CD4-positive, CD25-positive, alpha-beta regulatory T cell (primary cell): ENCODE measurements around the gene DNMT1. TPM values are rescaled to one million over a fixed set of nuclear protein-coding genes. Genes with fewer than 3 reads are reported as not detected.

Source experiments
- ATAC-seq, 2 donors: fragments of 150-1000 bp; cut with Tn5 transposase; one replicate each; pipeline ENCODE4 v1.10.0; 2021; ENCODE audit warnings: low read depth in 2 of 2, moderate number of reproducible peaks in 2 of 2, moderate library complexity in 1 of 2
- DNase-seq, 3 donors: peaks; one replicate each; pipeline versions ENCODE4 v3.0.0 to v3.0.0-alpha.2; 2012 to 2022; ENCODE audit warnings: mixed read lengths in 1 of 3
- H3K27ac ChIP-seq: one replicate; pipeline ENCODE4 v1.7.0; 2013; ENCODE audit warnings: mild to moderate bottlenecking, low read length; ENCODE audit not compliant: insufficient read depth, poor library complexity, severe bottlenecking
- H3K27me3 ChIP-seq: one replicate; pipeline ENCODE4 v1.7.0; 2013; ENCODE audit warnings: low read length; ENCODE audit not compliant: control insufficient read depth, insufficient read depth
- H3K36me3 ChIP-seq: one replicate; pipeline ENCODE4 v1.7.0; 2013; ENCODE audit warnings: mild to moderate bottlenecking, low read length, moderate library complexity; ENCODE audit not compliant: control insufficient read depth, insufficient read depth
- H3K4me1 ChIP-seq: 2 replicates; pipeline ENCODE4 v1.7.0; 2013; ENCODE audit warnings: mild to moderate bottlenecking, low read length; ENCODE audit not compliant: insufficient read depth, control insufficient read depth, poor library complexity, severe bottlenecking
- H3K4me3 ChIP-seq: one replicate; pipeline ENCODE4 v1.7.0; 2013; ENCODE audit warnings: low read depth, mild to moderate bottlenecking, low read length, moderate library complexity
- H3K9me3 ChIP-seq, 2 experiments: 1 replicate in 1 of 2; 2 replicates in 1 of 2; pipeline ENCODE4 v1.7.0; 2013; ENCODE audit warnings: low read length in 2 of 2, mild to moderate bottlenecking in 1 of 2, moderate library complexity in 1 of 2; ENCODE audit not compliant: control insufficient read depth in 2 of 2
- H3K27ac Mint-ChIP-seq, 3 donors: one replicate each; pipeline ENCODE4 v1.8.0; 2020 to 2022; ENCODE audit warnings: mild to moderate bottlenecking in 3 of 3, mixed read lengths in 3 of 3, moderate library complexity in 2 of 3
- H3K27me3 Mint-ChIP-seq: one replicate; pipeline ENCODE4 v1.8.0; 2022; ENCODE audit warnings: mild to moderate bottlenecking, mixed read lengths
- H3K36me3 Mint-ChIP-seq: one replicate; pipeline ENCODE4 v1.8.0; 2020; ENCODE audit warnings: mixed read lengths
- H3K4me1 Mint-ChIP-seq, 4 donors: one replicate each; pipeline ENCODE4 v1.8.0; 2020 to 2022; ENCODE audit warnings: mixed read lengths in 4 of 4, mild to moderate bottlenecking in 1 of 4
- H3K4me3 Mint-ChIP-seq, 4 donors: one replicate each; pipeline ENCODE4 v1.8.0; 2020 to 2022; ENCODE audit warnings: mild to moderate bottlenecking in 4 of 4, mixed read lengths in 4 of 4, moderate library complexity in 3 of 4
- H3K9me3 Mint-ChIP-seq, 7 donors: one replicate each; pipeline ENCODE4 v1.8.0; 2020 to 2022; ENCODE audit warnings: mixed read lengths in 7 of 7, mild to moderate bottlenecking in 3 of 7, moderate library complexity in 2 of 7
- polyA plus RNA-seq, 4 donors: library from polyadenylated mRNA; unstranded; fragments of 300-500 nt; fragmentation: Illumina TruSeq; gene quantifications; one replicate each; pipeline ENCODE4 v1.2.3, GENCODE V29; 2021
- total RNA-seq: library from RNA; stranded (reverse); gene quantifications from one replicate; pipeline ENCODE4 v1.2.3, GENCODE V29; 2022

DNMT1 gene
- total and polyA plus RNA-seq, 5 donors from 2014 or later: 78.8 to 259 (median 99.9) TPM

DNA sequence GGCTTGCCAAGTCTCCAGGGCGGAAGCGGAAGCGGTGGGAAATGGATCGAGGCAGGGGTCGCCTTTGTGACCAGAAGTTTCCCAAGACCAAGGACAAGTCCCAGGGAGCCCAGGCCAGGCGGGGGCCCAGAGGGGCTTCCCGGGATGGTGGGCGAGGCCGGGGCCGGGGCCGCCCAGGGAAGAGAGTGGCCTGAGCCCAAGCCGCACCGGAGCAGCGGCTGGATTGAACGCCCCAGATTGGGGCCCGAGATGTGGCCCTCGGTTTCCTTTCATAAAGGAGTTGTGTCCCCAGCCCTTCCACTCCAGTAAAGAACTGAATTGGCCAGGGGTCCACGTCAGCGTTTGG is 83.8 kb downstream of the DNMT1 start:
- H3K9me3 ChIP-seq: no peaks in the 10 kb centered on the region
- Mint-ChIP-seq H3K36me3 (peaks cover 16% of the 10 kb centered on the region), H3K27ac (no peak overlapping the region), H3K4me1 (peaks cover 7 to 50% (median 20%) of the 10 kb centered on the region in 4 donors), H3K9me3 (no peaks in the 10 kb centered on the region), H3K27me3 (peaks cover under 1% of the 10 kb centered on the region), H3K4me3 (peak overlapping the region in 3 of 4 donors; percentile 35 to 68 (median 61))
- H3K4me1 ChIP-seq: peaks cover 49% of the 10 kb centered on the region
- DNase-seq (no peak), ATAC-seq (no peak)
- H3K27ac ChIP-seq: no peak overlapping the region
- no peak overlapping the region for H3K4me3 ChIP-seq
- peaks cover 38% of the 10 kb centered on the region for H3K36me3 ChIP-seq
- no peaks in the 10 kb centered on the region for H3K27me3 ChIP-seq

GRCh38 chr19:10110076-10110971 is 84.4 kb downstream of the DNMT1 start:
- H3K9me3 ChIP-seq: no peaks in the 10 kb centered on the region
- no peaks in the 10 kb centered on the region for H3K9me3 Mint-ChIP-seq
- H3K4me1 ChIP-seq: peaks cover 56% of the 10 kb centered on the region
- no peak overlapping the region for H3K4me3 ChIP-seq
- H3K4me3 Mint-ChIP-seq: peak overlapping the region in 3 of 4 donors; percentile 35 to 68 (median 61)
- DNase-seq: no peak
- H3K27ac ChIP-seq: no peak overlapping the region
- H3K36me3 Mint-ChIP-seq: peaks cover 16% of the 10 kb centered on the region
- H3K27me3 ChIP-seq: no peaks in the 10 kb centered on the region
- H3K4me1 Mint-ChIP-seq: peaks cover 7 to 56% (median 24%) of the 10 kb centered on the region in 4 donors
- peaks cover 4% of the 10 kb centered on the region for H3K27me3 Mint-ChIP-seq
- no peak overlapping the region for H3K27ac Mint-ChIP-seq
- H3K36me3 ChIP-seq: peaks cover 32% of the 10 kb centered on the region
- no peak for ATAC-seq

GRCh38 chr19:10109528-10109927 is 85.2 kb downstream of the DNMT1 start:
- H3K4me3 Mint-ChIP-seq: peak overlapping the region in 2 of 4 donors; percentile 22 to 58
- H3K4me3 ChIP-seq: no peak overlapping the region
- no peaks in the 10 kb centered on the region for H3K27me3 ChIP-seq
- peaks cover 29% of the 10 kb centered on the region for H3K36me3 ChIP-seq
- H3K9me3 ChIP-seq: no peaks in the 10 kb centered on the region
- peaks cover 7 to 63% (median 31%) of the 10 kb centered on the region in 4 donors for H3K4me1 Mint-ChIP-seq
- ATAC-seq (no peak), DNase-seq (no peak)
- H3K36me3 Mint-ChIP-seq: peaks cover 16% of the 10 kb centered on the region
- peak overlapping the region in 1 of 3 donors; percentile 38 for H3K27ac Mint-ChIP-seq
- H3K9me3 Mint-ChIP-seq: no peaks in the 10 kb centered on the region
- H3K27ac ChIP-seq: no peak overlapping the region
- peaks cover 8% of the 10 kb centered on the region for H3K27me3 Mint-ChIP-seq
- peaks cover 64% of the 10 kb centered on the region for H3K4me1 ChIP-seq

DNA sequence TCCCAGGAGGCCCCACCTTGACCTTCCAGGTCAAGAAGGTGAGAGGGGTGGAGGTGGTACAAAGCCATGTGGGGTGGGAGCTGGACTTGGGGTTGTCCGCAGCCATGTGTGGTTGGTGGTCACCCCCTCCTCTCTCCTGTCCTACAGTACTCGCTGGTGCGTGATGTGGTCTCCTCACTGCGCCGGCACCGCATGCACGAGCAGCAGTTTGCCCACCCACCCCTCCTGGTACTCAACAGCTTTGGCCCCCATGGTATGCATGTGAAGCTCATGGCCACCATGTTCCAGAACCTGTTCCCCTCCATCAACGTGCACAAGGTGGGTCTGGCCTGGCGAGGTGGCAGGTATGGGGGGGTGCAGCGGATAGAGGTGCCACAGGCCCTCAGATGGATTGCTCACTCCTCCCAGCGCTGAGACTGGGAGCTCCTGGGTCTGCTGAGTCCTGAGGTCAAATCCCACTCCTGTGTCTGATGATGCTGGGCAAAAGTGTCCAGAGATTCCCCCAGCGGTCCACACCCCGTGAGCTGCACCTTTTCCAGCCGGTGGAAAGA is 86.9 kb downstream of the DNMT1 start:
- H3K27ac ChIP-seq: peak overlapping the region; percentile 94
- H3K4me3 ChIP-seq: no peak overlapping the region
- peaks cover 70% of the 10 kb centered on the region for H3K4me1 ChIP-seq
- ATAC-seq: no peak
- peak overlapping the region; percentile 77 to 90 (median 86) for H3K4me3 Mint-ChIP-seq
- peaks cover 16% of the 10 kb centered on the region for H3K36me3 Mint-ChIP-seq
- no peaks in the 10 kb centered on the region for H3K27me3 ChIP-seq
- peaks cover 29% of the 10 kb centered on the region for H3K36me3 ChIP-seq
- no peak for DNase-seq
- H3K27me3 Mint-ChIP-seq: peaks cover 9% of the 10 kb centered on the region
- H3K4me1 Mint-ChIP-seq: peaks cover 7 to 68% (median 33%) of the 10 kb centered on the region in 4 donors
- H3K9me3 ChIP-seq: no peaks in the 10 kb centered on the region
- no peaks in the 10 kb centered on the region for H3K9me3 Mint-ChIP-seq
- H3K27ac Mint-ChIP-seq: peak overlapping the region; percentile 77 to 95 (median 94)

GRCh38 chr19:10107254-10107653 is 87.5 kb downstream of the DNMT1 start:
- H3K4me3 ChIP-seq: peak overlapping the region; percentile 69
- H3K27ac ChIP-seq: peak overlapping the region; percentile 94
- no peak for DNase-seq
- H3K4me1 Mint-ChIP-seq: peaks cover 7 to 68% (median 31%) of the 10 kb centered on the region in 4 donors
- H3K36me3 ChIP-seq: peaks cover 29% of the 10 kb centered on the region
- H3K9me3 ChIP-seq: no peaks in the 10 kb centered on the region
- H3K4me1 ChIP-seq: peaks cover 70% of the 10 kb centered on the region
- H3K27ac Mint-ChIP-seq: peak overlapping the region; percentile 77 to 95 (median 94)
- peaks cover 9% of the 10 kb centered on the region for H3K27me3 Mint-ChIP-seq
- no peaks in the 10 kb centered on the region for H3K9me3 Mint-ChIP-seq
- ATAC-seq: no peak
- H3K4me3 Mint-ChIP-seq: peak overlapping the region; percentile 77 to 90 (median 86)
- peaks cover 16% of the 10 kb centered on the region for H3K36me3 Mint-ChIP-seq
- no peaks in the 10 kb centered on the region for H3K27me3 ChIP-seq

GRCh38 chr19:10106100-10106936 is 88.4 kb downstream of the DNMT1 start, which contains the start of gene PPAN:
Gene PPAN, plus strand, starts transcription at chr19:10106362. Its CDS starts 33 bp downstream, at chr19:10106395.
- Mint-ChIP-seq H3K4me1 (peaks cover 7 to 67% (median 29%) of the 10 kb centered on the region in 4 donors), H3K36me3 (peaks cover 16% of the 10 kb centered on the region)
- H3K4me3 ChIP-seq: peak within 1 kb of the TSS; percentile 69

GRCh38 chr19:10105509-10106099 is 89.1 kb downstream of the DNMT1 start:
- Histone ChIP-seq H3K27ac (peak overlapping the region; percentile 94), H3K9me3 (no peaks in the 10 kb centered on the region), H3K27me3 (no peaks in the 10 kb centered on the region), H3K36me3 (peaks cover 21% of the 10 kb centered on the region), H3K4me3 (peak overlapping the region; percentile 15), H3K4me1 (peaks cover 59% of the 10 kb centered on the region)
- Mint-ChIP-seq H3K4me3 (peak overlapping the region; percentile 77 to 90 (median 88)), H3K27ac (peak overlapping the region; percentile 94 to 98 (median 95)), H3K27me3 (peaks cover 9% of the 10 kb centered on the region), H3K4me1 (peaks cover 7 to 66% (median 29%) of the 10 kb centered on the region in 4 donors), H3K36me3 (peaks cover 13% of the 10 kb centered on the region), H3K9me3 (peaks cover 0 to 2% (median 0%) of the 10 kb centered on the region in 7 donors)
- DNase-seq: peak in 2 of 3 donors; percentile 46 to 55
- ATAC-seq: no peak

More at GRCh38 chr19:10106100-10106936, 88.4 kb downstream of the DNMT1 start, which contains the start of gene PPAN:
- no peaks in the 10 kb centered on the region for H3K27me3 ChIP-seq
- H3K4me1 ChIP-seq: peaks cover 63% of the 10 kb centered on the region
- H3K9me3 Mint-ChIP-seq: peaks cover 0 to 2% (median 0%) of the 10 kb centered on the region in 7 donors
- ATAC-seq: peak; percentile 77 to 78
- peak within 1 kb of the TSS; percentile 77 to 90 (median 88) for H3K4me3 Mint-ChIP-seq
- peaks cover 9% of the 10 kb centered on the region for H3K27me3 Mint-ChIP-seq
- H3K9me3 ChIP-seq: no peaks in the 10 kb centered on the region
- H3K27ac Mint-ChIP-seq: peak within 1 kb of the TSS; percentile 94 to 98 (median 95)
- H3K27ac ChIP-seq: peak within 1 kb of the TSS; percentile 94
- peak; percentile 96 to 99 (median 98) for DNase-seq
- H3K36me3 ChIP-seq: peaks cover 28% of the 10 kb centered on the region
